Limb (tissue), 2 donors: ENCODE measurements around the gene BRD9.
"Not testable (repeated sequence)": the region's sequence is repeated elsewhere in the genome, so short reads cannot be mapped to it uniquely, and the experiment has no call there.

Source experiments
- DNase-seq, 2 donors: peaks; one replicate each; pipeline ENCODE4 v3.0.0-alpha.2; 2016; ENCODE audit errors: extremely low spot score in 2 of 2

Gene BRD9

DNA sequence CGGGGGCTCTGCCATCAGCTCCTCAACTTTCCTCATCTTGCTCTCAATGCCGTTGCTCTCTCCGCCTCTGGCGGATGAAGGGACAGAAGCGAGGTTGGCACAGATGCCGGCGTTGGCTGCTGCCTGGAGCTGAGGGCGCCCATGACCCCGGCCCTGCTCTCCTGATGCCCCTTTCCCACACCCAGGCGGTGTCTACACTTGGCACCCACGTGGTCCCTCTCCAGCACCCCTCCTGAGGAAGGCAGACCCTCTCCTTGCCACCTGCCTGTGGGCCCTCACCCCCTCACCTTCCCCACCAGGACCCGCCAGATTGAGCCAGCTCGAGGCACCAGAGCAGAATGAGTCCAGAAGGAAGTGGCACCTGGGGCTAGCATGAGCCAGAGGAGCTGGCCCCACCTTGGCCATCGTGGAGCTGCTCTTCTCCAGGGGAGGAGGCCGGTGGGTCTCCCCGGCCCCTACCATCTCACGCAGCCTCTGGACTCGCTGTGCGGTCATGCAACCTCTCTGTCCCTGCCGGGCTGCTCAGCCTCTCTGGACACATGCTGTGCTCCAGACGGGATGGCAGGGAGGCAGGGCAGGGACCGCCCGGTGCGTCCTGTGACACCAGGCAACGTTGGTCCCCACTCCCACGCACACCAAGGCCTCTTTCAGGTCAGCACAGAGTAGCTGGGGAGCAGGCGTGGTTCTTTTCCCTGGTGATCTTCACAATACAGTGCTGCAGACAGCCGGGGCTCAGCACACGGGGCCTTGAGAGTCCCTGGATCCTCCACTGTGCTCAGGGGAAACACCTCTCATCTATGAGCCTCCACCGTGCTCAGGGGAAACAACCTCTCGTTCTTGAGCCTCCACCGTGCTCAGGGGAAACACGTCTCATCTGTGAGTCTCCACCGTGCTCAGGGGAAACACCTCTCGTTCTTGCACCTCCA, 46.7 kb downstream of the BRD9 start:
- not testable (repeated sequence) for DNase-seq

DNA sequence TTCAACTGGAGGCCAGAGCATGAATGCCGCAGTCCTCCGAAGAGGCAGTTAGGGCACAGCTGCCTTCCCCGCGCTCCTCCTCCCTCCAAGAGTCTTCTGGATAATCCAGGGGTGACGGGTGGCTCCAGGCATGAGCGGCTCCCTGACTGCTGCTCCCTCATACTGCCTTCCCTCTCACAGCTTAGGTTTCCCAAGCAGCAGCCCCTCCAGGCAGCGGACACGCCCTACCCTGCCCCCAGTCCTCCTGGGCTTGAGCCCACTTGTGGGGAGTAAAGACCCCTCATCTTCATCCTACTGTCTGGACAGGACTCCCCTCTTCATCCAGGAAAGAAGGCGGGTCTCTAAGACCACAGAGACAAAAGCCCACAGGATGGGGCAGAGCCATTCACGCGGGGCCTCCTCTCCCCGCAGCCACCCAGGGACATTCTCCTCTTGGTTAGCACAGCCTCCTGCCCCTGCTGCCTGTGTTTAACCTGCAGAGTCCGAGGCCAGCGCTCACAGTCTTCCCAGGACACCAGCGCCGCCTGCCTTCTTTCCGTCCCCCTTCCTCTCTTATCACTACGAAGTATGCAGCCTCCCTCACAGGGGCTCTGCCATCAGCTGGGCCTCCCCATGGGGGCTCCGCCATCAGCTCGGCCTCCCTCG, 47.4 kb downstream of the BRD9 start:
- not testable (repeated sequence) for DNase-seq

DNA sequence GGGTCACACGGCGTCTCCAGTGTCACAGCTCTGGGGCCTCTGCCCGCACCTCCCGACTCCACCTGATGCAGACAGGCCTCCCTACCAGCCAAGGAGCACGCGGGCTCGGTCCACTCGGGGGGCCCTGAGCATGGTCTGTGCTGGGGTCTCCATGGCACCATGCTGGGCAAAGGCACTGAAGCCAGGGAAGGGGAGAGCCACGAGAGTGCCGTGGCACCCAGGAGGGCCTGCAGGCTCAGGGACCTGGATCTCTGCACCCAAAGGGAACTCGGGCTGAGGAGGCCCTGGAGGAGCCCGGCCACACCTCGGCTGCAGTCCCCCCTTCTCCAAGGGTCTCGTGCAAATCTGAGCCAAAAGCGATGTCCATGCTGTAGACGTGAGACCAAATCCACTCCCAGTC, 48.2 kb downstream of the BRD9 start:
- DNase-seq: not testable (repeated sequence)

DNA sequence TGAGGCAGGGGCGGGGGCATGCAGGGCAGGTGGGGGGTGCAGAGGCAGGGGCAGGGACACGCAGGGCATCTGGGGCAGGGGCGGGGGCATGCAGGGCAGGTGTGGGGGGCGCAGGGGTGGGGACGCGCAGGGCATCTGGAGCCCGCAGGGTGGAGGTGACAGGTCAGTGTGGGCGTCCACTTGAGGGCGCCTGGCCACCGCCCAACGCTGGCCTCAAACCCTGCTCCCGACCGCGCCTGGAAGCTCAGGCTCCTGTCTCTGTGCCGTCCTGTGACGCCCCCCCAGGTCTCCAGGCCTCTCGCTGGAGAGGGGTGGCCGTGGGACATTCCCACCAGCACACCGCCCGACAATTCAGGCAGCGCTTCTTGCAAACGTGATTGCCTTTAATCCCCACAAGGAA, 48.7 kb downstream of the BRD9 start:
- peak in 1 of 2 donors; percentile 13 for DNase-seq

DNA sequence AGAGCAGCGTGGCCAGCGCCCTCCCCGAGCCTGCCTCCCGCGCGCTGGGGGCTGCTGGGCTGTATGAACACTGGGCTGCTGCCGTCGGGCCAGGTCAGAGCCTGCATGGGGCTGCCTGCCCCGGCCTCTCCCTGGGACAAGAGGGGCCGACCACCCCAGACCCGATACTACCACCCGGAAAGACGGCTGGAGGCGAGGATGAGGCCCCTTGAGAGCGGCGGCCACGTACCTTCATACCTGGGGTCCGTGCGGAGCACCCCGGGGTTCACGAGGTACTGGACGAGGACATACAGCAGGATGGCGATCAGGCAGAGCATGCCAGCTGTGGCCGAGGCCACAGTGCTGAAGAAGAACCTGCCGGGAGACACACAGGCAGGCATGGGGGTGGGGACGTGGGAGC, 49.2 kb downstream of the BRD9 start:
- peak in 1 of 2 donors; percentile 21 for DNase-seq

DNA sequence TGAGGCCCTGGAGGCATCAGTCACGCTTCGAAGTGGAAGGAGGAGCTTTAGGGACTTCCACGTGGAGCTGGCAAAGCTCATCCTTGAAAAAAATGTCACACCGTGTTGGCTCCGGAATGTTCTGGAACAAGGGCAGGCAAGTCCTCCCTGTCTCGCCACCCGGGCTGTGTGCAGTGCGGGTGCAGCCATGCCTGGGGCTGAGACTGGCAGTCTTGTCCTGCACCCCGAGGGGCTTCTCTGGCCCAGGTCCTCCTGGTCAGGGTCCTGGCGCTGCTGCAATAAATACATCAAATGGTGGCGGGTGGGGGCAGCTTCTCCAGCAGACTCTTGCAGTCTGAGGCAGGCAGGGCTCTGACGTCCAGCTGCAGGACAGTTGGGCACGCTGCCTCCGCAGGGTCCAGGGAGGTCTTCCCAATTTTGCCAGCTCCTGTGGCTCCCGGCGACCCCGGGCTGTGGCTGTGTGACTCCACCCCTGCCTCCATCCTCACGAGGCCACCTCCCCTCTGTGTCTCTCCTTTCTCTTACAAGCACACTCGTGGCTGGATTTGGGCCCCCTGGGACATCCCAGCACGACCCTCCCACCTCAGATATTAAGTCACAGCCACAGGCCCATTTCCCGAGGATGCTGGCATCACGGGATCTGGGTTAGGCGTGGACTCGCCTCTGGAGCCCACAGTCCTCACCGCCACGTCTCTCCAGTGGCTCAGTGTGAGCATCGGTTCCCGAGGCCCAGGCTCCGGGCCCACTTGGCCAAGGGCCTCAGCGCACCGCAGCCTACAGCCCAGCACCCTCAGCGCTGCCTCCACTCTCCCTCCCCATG, 50.0 kb downstream of the BRD9 start:
- DNase-seq: peak in 1 of 2 donors; percentile 26

DNA sequence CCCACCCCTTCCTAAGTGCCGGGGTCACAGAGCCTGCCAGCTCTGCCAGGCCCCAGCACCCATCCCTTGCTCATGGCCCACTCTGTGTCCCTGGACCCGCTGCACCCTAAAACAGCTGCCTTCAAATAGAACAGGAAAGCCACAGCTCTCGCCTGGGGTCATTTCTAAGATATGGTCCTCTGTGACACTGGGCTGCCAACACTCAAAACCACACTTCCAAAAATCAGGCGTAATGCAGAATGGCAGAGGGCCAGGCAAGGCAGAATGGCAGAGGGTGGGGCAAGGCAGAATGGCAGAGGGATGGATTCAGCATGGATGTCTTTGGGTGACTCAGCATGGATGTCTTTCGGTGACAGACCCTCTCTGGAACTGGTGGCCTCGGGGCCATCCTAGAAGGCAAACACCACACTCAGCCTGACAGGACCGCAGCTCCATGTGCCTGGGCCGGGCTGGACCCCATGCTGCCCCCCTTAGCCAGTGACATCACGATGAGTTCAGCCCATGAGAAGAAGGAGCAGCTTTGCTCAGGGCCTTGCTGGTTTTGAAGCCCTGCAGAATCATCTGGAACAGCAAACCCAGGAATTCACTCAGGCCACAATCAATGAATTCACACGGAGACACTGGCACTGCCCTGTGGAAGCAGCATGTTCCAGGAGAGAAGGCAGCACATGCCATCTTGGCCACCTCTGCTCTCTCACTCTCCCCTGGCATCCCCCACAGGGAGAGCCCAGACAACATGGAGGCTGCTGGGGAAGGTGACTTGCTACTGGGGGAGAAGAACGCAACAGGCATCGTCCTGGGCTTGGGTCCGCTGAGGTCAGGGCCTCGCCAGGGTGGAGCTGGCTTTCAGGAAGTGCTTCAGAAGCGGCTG, 50.8 kb downstream of the BRD9 start:
- DNase-seq: not testable (repeated sequence)

DNA sequence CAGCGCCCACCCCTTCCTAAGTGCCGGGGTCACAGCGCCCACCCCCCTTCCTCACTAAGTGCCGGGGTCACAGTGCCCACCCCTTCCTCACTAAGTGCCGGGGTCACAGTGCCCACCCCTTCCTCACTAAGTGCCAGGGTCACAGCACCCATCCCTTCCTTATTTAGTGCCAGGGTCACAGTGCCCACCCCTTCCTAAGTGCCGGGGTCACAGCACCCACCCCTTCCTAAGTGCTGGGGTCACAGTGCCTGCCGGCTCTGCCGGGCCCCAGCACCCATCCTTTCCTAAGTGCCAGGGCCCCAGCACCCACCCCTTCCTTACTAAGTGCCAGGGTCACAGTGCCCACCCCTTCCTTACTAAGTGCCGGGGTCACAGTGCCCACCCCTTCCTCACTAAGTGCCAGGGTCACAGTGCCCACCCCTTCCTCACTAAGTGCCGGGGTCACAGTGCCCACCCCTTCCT, 51.6 kb downstream of the BRD9 start:
- not testable (repeated sequence) for DNase-seq

DNA sequence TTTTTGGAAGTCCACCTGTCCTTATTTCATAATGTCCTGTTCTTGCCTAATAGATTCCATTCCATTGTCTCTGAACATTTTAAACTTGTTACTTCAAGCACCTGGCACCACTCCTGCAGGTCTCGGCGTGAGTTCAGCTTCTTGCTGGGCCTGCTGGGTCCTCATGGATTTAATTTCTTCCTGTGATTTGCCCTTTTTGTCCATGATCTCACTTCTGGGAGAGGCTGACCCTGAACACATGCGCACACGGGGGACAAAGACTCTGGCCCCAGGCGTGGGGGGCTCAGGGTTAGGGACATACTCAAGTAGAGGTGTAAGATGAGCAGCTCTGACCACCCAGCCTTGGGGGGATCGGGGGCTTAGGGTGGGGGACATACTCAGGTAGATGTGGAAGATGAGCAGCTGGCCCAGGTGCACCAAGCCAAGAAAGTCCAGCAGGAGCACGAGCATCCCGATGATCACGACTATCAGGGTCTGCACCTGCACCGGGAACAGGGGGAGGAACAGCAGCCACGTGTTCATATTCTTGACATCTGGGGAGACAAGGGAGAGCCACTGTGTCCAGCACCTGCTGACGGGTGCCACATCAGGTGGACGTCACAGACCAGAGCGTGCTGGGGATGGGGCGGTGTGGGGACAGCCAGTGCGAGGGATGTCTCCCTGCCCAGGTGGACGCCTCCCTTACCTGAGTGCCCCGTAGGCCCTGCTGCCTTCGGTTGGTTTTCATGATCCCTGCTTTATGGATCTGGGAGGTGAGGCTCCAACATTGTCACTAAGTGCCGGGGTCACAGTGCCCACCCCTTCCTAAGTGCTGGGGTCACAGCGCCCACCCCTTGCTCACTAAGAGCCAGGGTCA, 52.3 kb downstream of the BRD9 start:
- peak in 1 of 2 donors; percentile 15 for DNase-seq

DNA sequence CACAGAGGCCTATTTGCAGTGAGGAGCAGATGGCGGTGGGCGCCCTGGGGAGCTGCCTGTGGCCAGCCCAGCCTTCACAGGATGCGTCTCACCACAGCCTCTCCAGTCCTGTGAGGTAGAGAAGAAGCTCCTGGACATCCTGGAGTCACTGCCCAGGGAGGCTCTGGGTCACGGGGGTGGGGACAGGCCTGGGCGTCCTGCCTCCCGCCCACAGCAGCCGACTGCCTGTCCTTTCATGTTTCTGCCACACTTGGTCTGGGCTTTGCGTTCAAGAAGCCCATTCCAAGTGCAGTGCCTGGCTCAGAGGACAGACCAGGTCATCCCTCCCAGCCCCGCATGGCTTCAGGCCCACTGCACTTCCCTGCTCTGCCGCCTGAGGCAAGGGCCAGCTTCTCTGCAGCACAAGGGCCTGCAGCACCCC, 54.2 kb downstream of the BRD9 start:
- not testable (repeated sequence) for DNase-seq

DNA sequence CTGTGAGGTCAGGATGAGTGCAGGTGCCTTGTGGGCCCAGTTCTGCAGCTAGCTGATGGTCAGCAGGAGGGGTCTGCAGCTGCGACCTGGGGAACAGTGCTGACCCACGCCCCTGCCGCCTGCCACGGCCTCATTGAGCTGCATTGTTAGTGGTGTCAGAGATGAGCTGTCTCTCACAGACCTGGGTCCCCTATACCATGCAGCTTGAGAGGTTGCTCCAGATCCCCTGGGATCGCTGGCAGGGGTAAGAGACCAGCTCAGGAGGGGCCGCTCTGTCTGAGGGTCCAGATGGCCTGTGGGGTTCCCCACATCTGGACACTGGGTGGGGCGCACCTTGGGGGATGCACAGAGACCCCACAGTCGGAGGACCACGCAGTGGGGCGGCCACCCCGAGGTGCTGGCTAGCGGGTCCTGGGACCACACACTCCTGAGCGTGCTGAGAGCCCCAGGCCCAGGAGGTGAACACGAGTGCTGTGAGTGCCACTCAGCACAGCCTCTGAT, 54.9 kb downstream of the BRD9 start:
- DNase-seq: not testable (repeated sequence)

DNA sequence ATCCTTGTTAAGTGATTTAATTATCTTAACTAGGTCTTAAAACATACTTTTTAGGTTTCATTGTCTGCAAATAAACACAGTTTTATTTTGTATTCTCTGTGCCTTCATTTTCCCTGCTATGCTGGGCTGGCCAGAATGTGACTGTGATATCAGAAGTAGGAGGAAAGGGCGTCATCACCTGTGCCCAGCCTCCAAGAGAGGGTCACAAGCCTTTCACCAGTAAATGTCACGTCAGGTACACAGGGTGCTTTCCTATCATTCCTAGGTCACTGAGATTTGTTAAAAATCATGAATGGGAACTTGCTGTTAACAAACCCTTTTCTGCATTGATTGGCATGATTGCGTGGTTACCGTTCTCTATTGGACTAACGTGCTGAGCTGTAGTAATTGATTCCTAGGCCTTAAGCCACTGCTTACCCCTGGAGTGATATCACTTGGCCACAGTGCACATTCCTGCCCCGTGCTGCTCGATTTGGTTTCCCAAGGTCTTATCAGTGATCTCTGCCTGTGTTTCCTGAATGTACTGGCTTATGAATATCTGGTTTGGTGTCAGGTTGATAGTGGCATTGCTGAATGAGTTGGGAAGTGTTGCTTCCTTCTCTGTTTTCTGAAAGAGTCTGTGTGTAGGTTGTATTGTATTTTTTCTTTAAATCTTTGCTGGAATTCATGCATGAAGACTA, 56.5 kb downstream of the BRD9 start:
- DNase-seq: not testable (repeated sequence)

DNA sequence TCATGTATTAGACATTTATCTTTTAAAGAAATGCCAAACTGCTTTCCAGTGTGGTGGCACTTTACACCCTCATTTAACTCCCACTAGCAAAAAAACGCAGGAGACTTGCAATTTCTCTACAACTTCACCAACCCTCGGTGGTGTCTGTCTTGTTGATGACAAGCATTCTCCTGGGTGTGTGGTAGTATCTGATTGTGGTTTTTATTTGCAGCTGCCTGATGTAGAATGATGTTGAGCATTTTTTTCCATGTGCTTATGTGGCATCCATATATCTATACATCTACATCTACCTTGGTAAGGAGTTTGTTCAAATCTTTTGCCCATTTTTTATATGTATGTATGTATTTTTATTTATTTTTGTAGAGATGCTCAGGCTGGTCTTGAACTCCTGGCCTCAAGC, 58.6 kb downstream of the BRD9 start:
- not testable (repeated sequence) for DNase-seq

DNA sequence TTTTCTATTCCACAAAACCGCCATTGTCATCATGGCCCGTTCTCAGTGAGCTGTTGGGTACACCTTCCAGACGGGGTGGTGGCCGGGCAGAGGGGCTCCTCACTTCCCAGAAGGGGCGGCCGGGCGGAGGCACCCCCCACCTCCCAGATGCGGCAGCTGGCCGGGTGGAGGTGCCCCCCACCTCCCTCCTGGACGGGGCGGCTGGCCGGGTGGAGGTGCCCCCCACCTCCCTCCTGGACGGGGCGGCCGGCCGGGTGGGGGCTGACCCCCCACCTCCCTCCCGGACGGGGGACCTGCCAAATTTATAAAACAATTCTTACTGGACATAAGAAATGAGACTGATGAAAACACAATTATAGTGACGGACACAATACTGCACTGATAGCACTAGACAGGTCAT, 64.4 kb downstream of the BRD9 start:
- not testable (repeated sequence) for DNase-seq

DNA sequence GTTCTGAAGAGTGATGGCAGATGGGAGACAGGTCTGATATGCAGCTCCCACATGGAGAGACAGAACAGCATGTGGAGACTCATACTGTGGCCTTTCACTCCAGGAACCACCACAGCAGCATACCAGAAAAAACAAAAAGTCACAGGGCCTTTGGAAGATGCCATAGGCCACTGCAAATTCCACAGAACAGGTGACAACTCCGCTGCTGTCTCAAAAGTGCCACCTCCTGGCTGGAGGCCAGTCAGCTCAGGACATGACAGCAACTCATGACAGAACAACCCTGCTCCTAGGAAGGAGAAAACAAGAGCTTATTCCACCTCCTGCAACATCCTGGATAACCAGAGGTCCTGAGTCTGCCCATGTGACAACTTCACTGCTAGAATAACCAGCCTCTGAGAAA, 67.1 kb downstream of the BRD9 start:
- not testable (repeated sequence) for DNase-seq

DNA sequence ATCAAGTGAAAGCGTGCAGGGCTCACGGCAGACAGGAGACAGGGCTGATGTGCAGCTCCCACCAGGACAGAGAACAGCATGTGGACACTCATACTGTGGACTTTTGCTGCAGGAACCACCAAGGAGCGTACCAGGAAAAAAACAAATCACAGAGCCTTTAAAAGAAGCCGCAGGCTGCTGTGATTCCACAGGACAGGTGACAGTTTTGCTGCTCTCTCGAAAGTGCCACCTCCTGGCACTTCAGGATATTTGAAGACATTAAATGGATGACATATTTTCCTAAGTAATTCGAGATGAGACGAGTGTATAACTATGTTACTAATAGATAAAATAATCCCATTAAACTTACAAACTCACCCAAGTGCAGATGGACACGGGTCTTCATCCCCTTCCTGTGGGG, 71.1 kb downstream of the BRD9 start:
- DNase-seq: no peak

DNA sequence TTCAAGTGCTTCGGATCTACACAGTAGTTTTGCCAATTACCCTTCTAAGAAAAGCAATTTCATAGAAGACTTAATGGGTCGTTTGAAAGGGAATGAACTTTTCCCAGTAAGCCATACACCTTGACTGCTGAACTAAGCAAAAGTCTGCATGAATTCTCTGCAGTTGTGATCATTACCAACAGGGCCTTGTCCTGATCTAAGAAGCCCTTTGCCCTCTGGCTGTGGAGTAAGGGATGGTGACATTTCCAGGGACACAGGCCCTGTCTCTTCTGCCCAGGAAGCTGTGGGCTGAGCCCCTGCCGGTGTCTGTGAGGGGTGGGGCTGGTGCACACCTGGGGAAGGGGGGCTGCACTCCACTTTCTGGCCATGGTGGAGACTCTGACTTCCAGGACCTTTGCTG, 72.4 kb downstream of the BRD9 start:
- DNase-seq: no peak

DNA sequence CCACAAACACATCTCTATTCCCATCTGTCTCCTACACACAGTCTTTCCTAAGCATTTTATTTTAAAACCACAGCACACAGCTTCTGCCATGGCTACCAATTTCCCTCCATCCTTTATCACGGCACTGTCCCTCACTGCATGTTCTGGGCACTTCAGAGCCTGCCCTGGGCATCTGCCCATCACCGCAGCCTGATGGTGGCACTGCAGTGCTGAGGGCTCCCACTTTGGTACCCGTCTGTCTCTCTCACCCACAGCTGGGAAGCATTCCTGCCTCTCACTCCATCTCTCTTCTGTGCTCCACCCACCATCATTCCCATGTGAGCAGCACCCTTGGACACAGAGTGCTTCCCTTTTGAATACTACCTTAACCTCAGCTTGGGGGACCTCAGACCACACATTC, 73.5 kb downstream of the BRD9 start:
- no peak for DNase-seq

DNA sequence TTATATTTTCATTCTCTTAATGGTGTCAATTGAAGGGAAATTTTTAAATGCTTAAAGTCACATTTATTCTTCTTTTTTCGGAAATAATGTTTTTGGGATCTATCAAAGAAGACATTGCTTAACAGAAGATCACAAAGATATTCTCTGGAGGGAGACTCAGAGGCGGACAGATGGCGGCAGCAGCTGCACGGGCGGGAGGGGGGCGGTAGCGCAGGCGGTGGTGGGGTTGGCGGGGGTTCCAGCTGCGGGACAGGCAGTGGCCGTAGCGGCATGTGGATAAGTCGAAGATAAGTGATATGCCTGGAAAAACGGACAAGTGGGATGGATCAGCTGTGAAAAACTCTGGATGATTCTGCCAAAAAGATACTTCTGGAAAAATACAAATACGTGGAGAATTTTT, 76.4 kb downstream of the BRD9 start:
- no peak for DNase-seq
